ENCODE results near the gene ENOX1.

DNA sequence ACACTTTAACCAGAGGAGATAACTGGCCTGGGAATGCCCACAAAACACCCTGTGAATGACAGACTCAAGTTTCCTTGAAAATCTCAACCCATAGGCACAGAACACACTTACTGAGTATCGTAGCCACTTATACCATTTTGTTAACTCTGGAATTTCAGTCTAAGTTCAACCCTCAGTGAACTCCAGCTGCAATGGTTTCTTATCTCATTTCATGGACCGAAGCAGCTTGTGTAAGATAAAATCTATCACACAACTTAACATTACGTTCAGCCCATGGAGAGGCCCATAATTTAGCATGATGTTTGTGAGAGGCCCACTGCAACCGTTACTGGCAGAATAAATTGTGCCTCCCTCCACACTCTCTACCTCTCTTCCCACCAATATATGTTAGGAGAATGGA is 440.3 kb downstream of the ENOX1 start:
- no peak for TF ChIP-seq CTCF (IDR thresholded peaks at IDR 0.05; ENCODE audit: low read length)
- TF ChIP-seq EZH2 (IDR thresholded peaks at IDR 0.05; ENCODE audit: borderline replicate concordance, low read length), result no peak

All from OCI-LY1 (cell line).